Measurements from ENCODE around the gene SH3BP5.

Gene SH3BP5

GRCh38 chr3:15253023-15253697 is 79.2 kb downstream of the SH3BP5 start:
- peaks cover 74% of the 10 kb centered on the region for H3K36me3 ChIP-seq (replicated peaks)
- DNase-seq: no peak
- no peak overlapping the region for H3K27ac ChIP-seq
- TF ChIP-seq CTCF (IDR thresholded peaks at IDR 0.05; ENCODE audit: low read depth, low read length, missing control alignments): no peak
- in situ Hi-C loops (cut with HindIII; ENCODE audit: low pct_ligation_motif_present, low sequenced_read_pairs): no loop called here
- H3K27me3 ChIP-seq (replicated peaks): no peaks in the 10 kb centered on the region
- no peak overlapping the region for H3K4me3 ChIP-seq (ENCODE audit: low read depth, low read length)

- in situ Hi-C loops (cut with HindIII; ENCODE audit: low pct_ligation_motif_present, low sequenced_read_pairs): no loop called here
- Histone ChIP-seq H3K36me3 (replicated peaks) (peaks cover 61% of the 10 kb centered on the region), H3K27ac (no peak overlapping the region), H3K27me3 (replicated peaks) (no peaks in the 10 kb centered on the region), H3K4me3 (ENCODE audit: low read depth, low read length) (no peak overlapping the region)
- no peak for DNase-seq
- TF ChIP-seq CTCF (IDR thresholded peaks at IDR 0.05; ENCODE audit: low read depth, low read length, missing control alignments): no peak
Observed at GRCh38 chr3:15246186-15246585, 86.2 kb downstream of the SH3BP5 start.

GRCh38 chr3:15243822-15244482 is 88.4 kb downstream of the SH3BP5 start:
- Histone ChIP-seq H3K27me3 (replicated peaks) (no peaks in the 10 kb centered on the region), H3K36me3 (replicated peaks) (peaks cover 52% of the 10 kb centered on the region), H3K27ac (no peak overlapping the region), H3K4me3 (ENCODE audit: low read depth, low read length) (no peak overlapping the region)
- no peak for DNase-seq
- TF ChIP-seq CTCF (IDR thresholded peaks at IDR 0.05; ENCODE audit: low read depth, low read length, missing control alignments): no peak
- in situ Hi-C loops (cut with HindIII; ENCODE audit: low pct_ligation_motif_present, low sequenced_read_pairs): no loop called here

GRCh38 chr3:15241341-15241740 is 91.0 kb downstream of the SH3BP5 start:
- Histone ChIP-seq H3K4me3 (ENCODE audit: low read depth, low read length) (no peak overlapping the region), H3K27ac (no peak overlapping the region), H3K27me3 (replicated peaks) (no peaks in the 10 kb centered on the region), H3K36me3 (replicated peaks) (peaks cover 46% of the 10 kb centered on the region)
- DNase-seq: peak; percentile 7
- in situ Hi-C loops (cut with HindIII; ENCODE audit: low pct_ligation_motif_present, low sequenced_read_pairs): no loop called here
- TF ChIP-seq CTCF (IDR thresholded peaks at IDR 0.05; ENCODE audit: low read depth, low read length, missing control alignments): peak; percentile 56

- DNase-seq: no peak
- no peak for TF ChIP-seq CTCF (IDR thresholded peaks at IDR 0.05; ENCODE audit: low read depth, low read length, missing control alignments)
- no peaks in the 10 kb centered on the region for H3K27me3 ChIP-seq (replicated peaks)
- in situ Hi-C loops (cut with HindIII; ENCODE audit: low pct_ligation_motif_present, low sequenced_read_pairs): no loop called here
- H3K36me3 ChIP-seq (replicated peaks): peaks cover 38% of the 10 kb centered on the region
- no peak overlapping the region for H3K4me3 ChIP-seq (ENCODE audit: low read depth, low read length)
- no peak overlapping the region for H3K27ac ChIP-seq
Observed at GRCh38 chr3:15229262-15229661, 103.1 kb downstream of the SH3BP5 start.
